GF-D8 (cell line): ENCODE data around the gene IMP4.
A peak's percentile ranks its signal among the peaks of the same experiment; 100 is the strongest.

Experiments
- DNase-seq: peaks from one replicate; lab custom pipeline; 2025; lab: John Stamatoyannopoulos, UW

IMP4 gene

DNA sequence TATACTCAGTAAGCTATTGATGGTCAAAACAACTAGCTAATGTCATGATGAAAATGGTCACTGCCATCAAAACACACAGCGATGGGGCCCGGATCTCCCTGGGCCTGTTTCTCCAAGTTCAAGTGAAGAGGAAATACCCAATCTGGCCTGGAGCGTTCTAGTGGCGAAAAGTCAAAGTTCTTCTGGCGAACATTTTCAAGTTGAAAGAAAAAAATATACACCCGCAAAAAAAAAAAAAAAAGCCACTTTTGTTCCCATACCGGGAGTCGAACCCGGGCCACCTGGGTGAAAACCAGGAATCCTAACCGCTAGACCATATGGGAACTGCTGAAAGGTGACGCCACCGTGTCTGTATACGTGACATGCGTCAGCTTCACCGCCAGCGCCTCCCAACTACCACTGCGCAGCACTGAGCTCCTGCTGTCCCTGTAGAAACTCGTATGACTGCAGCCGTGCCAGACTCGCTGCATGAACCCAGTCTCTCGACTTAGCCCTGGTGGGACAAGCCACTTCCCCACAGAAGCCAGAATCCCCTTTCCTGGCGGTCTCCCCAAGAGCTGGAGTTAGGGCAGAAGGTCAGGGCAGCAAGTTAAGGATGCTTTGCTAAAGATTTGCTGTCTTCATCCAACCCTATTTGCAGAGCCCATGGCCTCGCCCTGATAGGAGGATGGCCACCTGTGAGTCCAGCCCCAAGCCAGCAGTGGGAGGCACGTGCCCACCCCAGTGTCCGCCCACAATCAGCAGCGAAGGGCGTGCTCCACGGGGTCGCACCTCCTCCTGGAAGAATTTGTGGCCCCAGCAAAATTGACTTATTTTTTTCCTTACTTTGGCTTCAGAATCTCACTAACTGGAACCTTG lies 5.6 kb upstream of the IMP4 start:
- DNase-seq, result no peak

DNA sequence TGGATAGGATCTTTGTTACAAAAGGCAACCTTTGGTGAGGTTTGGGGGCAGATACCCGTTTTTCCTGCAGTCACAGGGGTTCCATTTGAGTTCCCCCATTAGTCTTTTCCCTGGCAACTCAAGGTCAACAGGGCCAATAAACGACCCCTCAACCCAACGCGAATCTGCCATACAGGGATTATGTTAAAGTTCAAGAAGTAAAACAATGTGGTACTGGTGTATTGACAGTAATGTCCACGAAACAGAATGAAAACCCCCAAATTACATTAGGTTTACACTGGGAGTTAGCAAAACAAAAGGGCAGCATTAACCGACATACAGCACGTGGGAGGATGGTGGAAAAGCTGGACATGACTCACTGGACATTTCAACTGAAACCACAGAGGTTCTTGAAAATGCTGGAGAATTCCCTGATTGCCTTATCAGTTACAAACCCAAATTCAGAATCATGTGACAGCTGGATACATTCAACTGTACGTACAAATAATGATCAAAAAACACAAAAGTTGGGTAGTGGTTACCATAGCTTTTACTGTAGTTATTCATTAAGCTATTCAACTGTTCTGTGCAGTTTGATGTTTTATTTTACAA lies 4.9 kb upstream of the IMP4 start:
- DNase-seq, result no peak

DNA sequence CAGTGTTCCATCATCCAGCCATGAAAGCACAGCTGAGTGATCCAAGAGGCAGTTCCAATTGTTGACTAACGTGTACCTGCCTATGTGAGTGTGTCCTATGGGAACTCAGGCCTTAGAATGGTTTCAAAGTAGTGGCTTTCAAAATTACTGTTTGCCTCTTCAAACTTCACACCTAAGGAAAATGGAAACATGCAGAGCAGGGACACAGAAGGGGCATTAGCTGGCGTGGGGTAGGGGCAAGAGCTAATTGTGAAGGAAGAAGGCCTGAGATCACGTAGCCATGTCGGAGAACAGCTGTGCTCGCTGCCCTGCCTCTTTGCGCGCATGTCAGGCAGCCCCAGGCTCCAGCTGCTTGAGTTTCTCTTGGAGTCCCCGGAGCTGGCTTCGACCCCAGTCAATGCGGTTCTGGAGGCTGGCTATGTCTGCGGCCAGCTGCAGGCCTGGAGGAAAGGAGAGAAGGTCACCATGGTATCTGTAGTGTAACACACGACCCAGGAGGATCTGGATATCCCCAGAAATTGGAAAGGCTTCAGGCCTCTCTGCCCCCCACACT lies 3.8 kb upstream of the IMP4 start:
- DNase-seq, result no peak

DNA sequence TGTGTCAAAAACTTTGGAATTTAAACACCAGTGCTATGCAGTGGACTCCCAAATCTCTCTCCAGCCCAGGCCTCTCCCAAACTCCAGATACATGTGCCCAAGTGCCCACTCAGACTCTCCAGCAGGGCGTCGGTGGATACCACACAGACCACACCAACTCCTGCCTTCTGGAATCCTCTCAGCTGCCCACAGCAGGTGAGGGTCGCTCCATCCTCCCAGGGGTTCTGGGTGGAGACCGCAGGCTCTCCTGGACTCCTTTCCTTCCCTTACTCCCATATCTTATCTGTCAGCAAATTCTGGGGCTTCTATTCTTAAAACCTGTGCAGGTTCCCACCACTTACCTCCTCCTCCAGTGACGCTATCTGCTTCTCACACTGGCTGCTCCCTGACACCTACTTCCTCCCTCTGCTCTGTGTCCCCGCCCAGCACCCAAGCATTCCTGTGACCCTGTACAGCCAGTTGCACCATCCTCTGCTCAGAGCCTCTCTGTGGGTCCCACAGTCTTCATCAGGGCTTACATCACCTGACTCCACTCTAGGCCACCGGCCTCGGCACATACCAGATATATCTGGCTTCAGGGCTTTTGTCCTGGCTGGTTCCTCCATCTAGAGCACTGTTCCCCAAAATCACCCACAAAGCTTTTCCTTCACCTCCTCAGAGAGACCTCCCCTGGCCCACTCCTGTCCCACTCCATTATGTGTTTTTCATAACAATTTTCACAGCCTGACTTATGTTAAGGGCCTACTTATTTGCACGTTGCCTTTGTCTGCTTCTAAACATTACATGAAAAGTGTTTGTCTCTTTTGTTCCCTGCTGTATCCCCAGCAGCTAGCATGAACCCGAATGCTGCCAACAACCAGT lies 2.6 kb upstream of the IMP4 start:
- no peak for DNase-seq

DNA sequence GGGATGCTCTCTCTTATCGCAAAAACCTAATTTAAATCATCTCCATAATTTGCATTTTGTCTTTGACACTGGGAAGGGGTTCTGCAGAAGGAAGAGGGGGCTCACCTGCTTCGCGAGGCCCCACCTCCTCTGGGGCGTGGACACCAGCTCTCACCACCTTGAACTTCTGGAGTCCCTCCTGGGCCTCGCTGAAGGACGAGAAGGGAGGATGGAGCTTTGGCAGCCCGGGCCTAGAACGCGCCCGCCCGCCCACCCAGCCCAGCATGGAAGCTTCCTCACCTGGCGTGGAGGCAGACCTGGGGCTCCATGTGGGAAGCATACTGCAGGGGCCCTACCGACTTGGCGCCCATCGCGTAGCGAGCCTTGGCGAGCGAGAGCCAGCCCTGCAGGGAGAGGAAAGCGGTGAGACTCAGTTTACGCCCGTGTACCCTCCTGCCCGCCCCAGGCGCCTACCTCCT lies 1.1 kb upstream of the IMP4 start:
- DNase-seq, result no peak

DNA sequence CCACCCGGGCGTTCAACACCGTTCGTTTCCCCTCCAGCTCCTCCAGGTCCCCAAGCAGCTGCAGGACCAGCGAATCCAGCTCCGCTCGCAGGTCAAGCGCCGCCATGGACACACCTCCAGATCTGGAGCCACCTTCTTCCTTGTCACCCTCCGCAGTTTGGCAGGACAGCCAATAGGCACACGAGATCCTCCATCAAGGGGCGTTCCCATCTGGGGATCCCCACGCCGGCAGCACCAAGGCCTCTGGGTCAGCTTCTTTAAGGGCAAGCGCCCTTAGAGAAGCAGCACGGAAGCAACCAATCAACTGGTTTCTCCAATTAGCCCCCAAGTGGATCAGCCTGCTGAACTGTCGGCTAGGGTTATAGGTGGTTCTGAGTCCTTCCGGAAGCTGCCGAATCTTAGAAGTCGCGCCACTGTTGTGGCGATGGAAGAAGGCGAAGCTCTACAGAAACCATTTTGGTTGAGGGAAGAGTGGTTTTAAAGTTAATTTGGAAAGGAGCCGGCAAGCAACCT lies 621 bp upstream of the IMP4 start:
- peak; percentile 76 for DNase-seq

DNA sequence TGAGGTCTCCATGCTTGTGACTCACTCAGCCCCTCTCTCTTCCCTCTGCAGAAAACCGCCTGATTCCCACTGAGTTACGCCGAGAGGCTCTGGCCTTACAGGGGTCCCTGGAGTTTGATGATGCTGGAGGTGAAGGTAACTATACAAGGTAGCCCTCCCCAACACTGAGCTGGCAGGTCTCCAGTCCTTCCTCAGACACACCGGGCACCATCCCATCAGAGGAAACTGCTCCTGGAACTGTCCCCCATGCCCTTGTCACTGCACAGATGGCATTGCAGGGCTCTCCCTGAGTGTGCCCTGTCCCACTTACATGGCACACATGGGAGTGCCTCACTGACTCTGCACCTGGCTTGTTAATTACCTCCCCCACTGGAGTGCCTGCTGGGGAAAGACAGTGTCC lies 1.9 kb downstream of the IMP4 start:
- no peak for DNase-seq

DNA sequence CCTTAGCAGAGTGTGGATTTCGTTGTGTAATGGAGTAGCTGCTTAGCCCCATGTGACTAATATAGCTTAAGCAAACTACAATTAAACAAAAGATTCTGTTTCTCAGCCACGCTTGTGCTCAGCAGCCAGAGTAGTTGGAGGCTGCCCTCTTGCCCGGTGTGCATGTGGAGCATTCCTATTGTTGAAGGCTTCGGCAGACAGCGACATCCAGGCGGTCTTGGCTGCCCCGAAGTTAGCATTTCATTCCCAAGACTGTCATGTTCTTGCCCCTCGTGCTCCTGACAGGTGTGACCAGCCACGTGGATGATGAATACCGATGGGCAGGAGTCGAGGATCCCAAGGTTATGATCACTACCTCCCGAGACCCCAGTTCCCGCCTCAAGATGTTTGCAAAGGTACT lies 2.4 kb downstream of the IMP4 start:
- no peak for DNase-seq

DNA sequence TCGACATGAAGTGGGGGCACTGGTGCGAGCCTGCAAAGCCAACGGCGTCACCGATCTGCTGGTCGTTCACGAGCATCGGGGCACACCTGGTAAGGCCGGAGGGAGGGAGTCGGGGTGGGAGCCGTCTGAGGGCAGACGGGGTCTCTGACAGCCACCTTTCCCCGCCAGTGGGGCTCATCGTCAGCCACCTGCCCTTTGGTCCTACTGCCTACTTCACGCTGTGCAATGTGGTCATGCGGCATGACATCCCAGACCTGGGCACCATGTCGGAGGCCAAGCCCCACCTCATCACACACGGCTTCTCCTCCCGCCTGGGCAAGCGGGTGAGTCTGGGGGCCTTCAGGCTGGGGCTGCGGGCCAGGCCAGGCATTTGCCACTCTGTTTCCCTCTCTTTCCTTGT lies 2.9 kb downstream of the IMP4 start:
- DNase-seq, result no peak

DNA sequence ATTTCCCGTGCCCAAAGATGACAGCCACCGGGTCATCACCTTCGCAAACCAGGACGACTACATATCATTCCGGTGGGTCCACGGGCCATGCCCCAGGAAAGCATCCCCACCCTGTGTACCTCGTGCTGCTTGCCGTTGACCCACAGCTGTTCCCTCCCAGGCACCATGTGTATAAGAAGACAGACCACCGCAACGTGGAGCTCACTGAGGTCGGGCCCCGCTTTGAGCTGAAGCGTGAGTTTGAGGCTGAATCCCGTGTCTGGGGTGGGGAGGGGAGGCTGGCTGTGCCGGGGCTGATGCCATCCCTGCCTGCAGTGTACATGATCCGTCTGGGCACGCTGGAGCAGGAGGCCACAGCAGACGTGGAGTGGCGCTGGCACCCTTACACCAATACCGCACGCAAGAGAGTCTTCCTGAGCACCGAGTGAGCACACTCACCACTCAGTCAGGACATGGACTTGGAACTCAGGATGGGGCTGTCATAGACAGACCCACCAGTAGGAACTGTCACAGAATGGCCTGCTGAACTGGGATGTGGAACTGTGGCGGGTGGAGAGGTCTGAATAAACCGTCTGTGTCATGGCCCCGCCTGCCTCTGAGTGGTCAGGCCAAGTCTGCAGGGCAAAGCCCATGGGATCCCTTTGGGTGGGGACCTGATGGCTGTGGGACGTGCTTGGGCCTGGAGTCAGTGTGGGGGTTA lies 3.5 kb downstream of the IMP4 start:
- DNase-seq, result no peak

DNA sequence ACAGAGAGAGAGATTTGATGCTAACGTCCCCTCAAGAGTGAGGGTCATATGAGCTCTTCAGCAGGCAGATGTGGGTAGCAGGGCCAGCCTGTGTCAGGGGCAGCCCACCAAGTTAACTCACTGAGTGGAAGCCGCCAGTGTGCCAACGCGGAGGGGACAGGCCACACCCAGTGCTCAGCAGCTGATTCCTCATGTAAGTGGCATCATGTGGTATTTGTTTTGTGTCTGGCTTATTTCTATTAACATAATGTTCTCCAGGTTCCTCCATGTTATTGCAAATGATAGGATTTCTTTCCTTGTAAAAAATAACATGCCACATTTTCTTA lies 4.0 kb downstream of the IMP4 start:
- DNase-seq, result no peak

DNA sequence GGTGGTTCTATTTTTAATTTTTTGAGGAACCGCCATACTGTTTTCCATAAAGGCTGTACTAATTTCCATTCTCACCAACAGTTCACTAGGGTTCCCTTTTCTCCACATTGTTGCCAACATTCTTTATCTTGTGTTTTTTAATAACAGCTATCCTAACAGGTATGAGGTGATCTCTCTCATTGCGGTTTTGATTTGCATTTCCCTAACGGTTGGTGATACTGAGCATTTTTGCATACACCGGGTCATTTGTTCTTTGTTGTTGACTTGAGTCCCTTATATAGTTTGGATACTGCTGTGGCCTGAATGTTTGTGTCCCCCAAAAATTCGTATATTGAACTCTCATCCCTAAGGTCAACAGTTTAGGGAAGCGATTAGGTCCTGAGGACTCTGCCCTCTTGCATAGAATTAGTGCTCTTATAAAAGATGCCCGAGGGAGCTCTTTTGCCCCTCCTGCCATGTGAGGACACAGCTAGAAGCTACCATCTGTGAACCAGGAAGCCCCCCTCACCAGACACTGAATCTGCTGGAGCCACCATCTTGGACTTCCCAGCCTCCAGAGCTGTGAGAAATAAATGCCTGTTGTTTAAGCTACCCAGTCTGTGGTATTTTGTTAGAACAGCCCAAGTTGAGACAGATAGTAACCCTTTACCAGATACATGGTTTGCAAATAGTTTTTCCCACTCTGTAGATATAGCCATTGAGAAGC lies 4.7 kb downstream of the IMP4 start:
- no peak for DNase-seq

DNA sequence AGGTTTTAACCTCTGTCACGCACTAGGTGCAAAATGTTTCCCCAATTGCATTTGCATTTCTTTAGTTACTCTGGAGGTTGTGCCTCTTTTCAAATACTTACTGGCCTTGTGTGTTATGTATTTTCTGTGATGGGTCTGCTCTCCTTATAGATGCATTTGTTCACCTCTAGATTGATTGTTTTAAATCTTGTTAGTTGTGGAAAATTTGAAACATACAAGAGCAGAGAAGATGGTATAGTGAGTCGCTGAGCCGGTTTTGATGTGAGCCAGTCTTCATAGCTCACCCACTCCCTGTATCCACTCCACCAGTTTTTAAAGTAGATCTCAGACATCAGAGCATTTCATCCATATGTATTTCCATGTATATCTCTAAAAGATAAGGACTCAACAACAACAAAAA lies 6.5 kb downstream of the IMP4 start:
- no peak for DNase-seq

DNA sequence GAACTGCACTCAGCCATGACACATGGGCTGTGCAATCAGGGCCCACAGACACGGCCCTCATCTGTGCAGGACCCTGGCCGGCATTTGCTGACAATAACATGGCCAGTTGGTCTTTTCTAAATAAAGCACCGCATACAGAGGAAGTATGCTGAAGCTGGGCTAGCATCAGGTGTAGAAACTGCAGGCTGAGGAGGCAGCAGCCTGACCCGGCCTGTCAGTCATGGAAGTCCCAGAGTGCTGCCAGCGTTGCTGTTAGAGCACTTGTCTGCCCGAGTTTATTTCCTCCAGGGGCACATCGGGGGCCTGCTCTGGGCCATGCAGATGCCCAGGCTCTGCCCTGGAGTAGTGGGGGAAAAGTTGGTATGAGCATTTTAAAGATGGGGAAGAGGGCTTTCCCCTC lies 9.0 kb downstream of the IMP4 start:
- no peak for DNase-seq

DNA sequence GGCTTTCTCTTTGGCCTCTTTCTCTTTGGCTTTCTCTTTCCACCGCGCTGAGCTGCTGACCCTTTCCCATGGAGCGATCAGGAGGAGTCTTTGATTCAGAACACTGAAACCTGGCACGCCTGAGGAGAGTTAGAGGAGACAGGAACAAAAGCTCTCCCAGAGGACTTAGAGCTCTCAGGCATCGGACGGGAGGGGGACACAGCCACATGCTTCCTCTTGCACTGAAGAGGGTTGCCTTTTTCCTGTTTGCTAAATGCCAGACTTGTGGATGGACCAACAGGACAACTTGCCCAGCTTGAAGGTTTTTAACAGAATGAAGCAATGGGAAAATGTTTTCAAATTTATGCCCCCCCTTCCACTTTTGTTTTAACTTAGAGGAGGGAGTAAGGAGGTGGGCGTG lies 9.5 kb downstream of the IMP4 start:
- peak; percentile 47 for DNase-seq

DNA sequence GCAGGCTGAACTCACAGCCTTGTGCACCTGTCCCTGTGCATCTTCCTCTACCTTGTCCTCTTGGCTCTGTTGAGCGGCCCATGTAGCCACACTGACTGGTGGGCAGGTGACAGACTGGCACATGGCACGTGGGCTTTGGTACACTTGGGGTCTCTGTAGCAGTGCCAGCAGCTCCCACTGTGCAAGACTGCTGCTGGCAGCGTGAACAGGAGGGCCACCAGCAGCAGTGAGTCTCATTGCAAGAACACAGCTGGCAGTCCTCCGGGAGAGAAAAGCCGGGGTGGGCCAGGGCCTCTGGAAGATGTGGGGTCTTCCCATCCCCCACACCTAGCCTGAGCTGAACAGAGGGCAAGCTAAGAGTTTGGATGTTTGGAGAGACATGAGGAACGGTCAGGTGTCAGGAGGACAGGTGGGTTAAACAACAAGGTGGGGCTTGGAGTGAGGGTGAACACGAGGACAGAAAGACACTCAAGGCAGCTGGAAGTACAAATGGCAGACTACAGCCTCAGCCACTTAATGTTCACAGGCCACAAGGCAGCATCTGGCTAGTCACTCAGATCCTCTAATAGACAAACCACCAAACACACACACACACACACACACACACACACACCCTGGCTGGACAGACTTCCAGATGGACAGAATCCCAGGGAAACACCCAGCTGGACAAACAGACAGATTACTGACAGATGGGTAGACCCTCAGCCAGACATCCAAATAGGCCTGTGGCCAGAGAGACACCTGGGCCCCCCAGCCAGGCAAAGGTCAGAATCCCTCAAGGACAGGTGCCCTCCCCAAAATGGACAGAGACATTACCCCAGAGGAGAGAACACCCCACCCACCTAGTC lies 10.8 kb downstream of the IMP4 start:
- no peak for DNase-seq

DNA sequence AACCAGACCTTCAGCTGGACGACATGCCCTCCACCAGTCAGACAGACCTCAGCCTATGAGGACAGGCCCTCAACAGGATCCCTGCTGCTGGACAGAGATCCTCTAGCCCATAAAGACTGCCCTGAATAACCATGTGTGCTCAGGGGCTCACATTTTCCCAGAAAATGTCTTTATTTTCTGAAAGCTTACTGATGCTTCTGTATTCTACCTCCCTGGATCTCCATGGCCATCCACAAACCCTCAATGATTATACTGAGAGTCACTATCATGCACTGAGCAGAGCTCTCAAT lies 11.4 kb downstream of the IMP4 start:
- DNase-seq, result no peak

DNA sequence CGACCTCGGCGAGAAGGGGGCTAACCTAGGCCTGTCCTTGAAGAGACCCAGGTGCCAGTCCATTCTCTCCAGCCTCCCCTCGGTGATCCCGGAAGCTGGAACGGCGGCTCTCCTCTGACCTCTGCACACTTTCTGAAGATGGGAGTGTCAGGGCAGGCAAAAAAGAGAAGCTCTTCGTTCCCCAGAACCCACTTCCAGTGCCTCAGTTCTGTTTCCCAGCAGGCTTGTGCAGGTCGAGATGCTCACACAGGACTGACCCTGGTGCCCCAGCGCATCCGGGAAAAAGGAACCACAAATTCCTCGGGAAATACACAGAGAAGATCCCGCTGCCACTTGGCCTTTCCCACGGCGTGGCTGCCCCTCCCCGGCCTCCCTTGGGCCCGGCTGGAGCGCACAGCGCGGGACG lies 12.5 kb downstream of the IMP4 start:
- DNase-seq, result no peak

DNA sequence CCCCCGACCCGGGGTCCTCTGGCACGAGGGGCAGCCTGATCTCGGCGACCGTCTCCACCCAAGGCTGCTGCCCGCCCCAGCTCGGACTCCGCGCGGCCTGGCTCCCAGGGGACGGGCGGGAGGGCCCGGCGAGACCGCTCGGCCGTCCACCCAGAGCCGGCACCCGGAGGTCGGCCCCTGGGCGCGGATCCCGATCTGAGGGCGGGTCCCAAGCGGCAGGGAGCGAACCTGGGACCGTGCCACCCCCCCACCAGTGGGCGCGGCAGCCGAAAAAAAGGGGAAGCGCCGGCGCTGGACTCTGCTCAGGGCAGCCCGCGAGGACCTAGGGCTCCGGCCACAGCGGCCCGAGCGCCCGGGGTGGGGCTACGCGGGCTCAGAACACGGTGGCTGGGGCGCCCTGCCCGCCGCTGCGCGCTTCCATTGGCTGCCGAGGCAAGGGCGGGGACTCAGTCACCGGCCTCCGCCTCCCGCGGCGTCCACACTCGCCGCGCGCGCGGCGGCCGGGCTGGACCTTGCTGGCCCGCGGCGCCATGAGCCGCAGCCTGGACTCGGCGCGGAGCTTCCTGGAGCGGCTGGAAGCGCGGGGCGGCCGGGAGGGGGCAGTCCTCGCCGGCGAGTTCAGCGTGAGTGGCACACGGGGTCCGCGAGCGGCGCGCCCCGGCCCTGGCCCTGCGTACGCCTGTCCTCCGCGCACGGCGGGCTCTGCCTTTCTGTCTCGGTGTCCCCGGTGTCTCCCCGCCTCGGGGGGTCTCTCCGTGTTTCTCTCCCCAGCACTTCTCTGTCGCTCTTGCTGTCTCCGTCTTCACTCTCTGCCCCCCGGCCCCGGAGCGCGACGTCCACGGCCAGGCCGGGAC lies 13.1 kb downstream of the IMP4 start, which contains the start of gene PTPN18:
Gene PTPN18 (plus strand): TSS at position 479 of the 854 bp plus-strand sequence. CDS start 52 bp downstream, at position 531.
- DNase-seq, result peak; percentile 3
